Measurements from ENCODE around the gene FFAR2. TPM values are rescaled to one million over a fixed set of nuclear protein-coding genes. Genes with fewer than 3 reads are reported as not detected.

FFAR2 gene
- total and polyA plus RNA-seq, 8 donors, result 0.35 to 1.4 (median 0.54) TPM; not detected in 4

- DNase-seq, result peak in 1 of 2 donors; percentile 43
- peaks cover 36 to 61% (median 47%) of the 10 kb centered on the region in 4 donors for H3K4me1 ChIP-seq
- no peaks in the 10 kb centered on the region for H3K36me3 ChIP-seq
- intact Hi-C loops (cut with DNase I; ENCODE audit: low total_unique reads), result no loop called here
- no peaks in the 10 kb centered on the region for H3K9me3 ChIP-seq
- WGBS, 5 donors, result 35 to 51% (median 40%) methylated on average over 5 of the region's 5 CpGs
- H3K27ac ChIP-seq, result no peak overlapping the region
- TF ChIP-seq CTCF (IDR thresholded peaks at IDR 0.05) (no peak), POLR2AphosphoS5 (IDR thresholded peaks at IDR 0.05) (no peak), EP300 (IDR thresholded peaks at IDR 0.05) (no peak), POLR2A (IDR thresholded peaks at IDR 0.05) (no peak)
- H3K27me3 ChIP-seq, result no peaks in the 10 kb centered on the region
- no peak overlapping the region for H3K4me3 ChIP-seq
These were observed 9.5 kb upstream of the FFAR2 start for GRCh38 chr19:35438527-35438926.

GRCh38 chr19:35439921-35440320, 8.1 kb upstream of the FFAR2 start:
- TF ChIP-seq POLR2A (IDR thresholded peaks at IDR 0.05), result no peak
- intact Hi-C loops (cut with DNase I; ENCODE audit: low total_unique reads), result no loop called here
- no peaks in the 10 kb centered on the region for H3K9me3 ChIP-seq
- no peaks in the 10 kb centered on the region for H3K36me3 ChIP-seq
- DNase-seq, result no peak
- H3K4me1 ChIP-seq, result peaks cover 31 to 47% (median 37%) of the 10 kb centered on the region in 4 donors
- WGBS, 5 donors, result 83 to 92% (median 88%) methylated on average over 6 of the region's 6 CpGs
- no peak overlapping the region for H3K4me3 ChIP-seq
- H3K27ac ChIP-seq, result no peak overlapping the region
- H3K27me3 ChIP-seq, result no peaks in the 10 kb centered on the region

- WGBS, 5 donors, result 22 to 78% (median 67%) methylated on average over 7 of the region's 7 CpGs
- Histone ChIP-seq H3K27ac (peak overlapping the region in 1 of 5 donors; percentile 23), H3K36me3 (no peaks in the 10 kb centered on the region), H3K4me3 (no peak overlapping the region), H3K27me3 (no peaks in the 10 kb centered on the region), H3K4me1 (peaks cover 14 to 31% (median 15%) of the 10 kb centered on the region in 4 donors), H3K9me3 (no peaks in the 10 kb centered on the region)
- intact Hi-C loops (cut with DNase I; ENCODE audit: low total_unique reads), result no loop called here
- no peak for TF ChIP-seq CTCF (IDR thresholded peaks at IDR 0.05)
- TF ChIP-seq POLR2A (IDR thresholded peaks at IDR 0.05), result no peak
- TF ChIP-seq EP300 (IDR thresholded peaks at IDR 0.05), result no peak
- TF ChIP-seq POLR2AphosphoS5 (IDR thresholded peaks at IDR 0.05), result no peak
- no peak for DNase-seq
These were observed 6.0 kb upstream of the FFAR2 start for GRCh38 chr19:35442091-35442490.

- Histone ChIP-seq H3K27me3 (peaks cover 0 to 3% (median 2%) of the 10 kb centered on the region in 3 donors), H3K4me3 (no peak overlapping the region), H3K27ac (no peak overlapping the region), H3K9me3 (no peaks in the 10 kb centered on the region), H3K4me1 (peaks cover 0 to 37% (median 10%) of the 10 kb centered on the region in 4 donors), H3K36me3 (no peaks in the 10 kb centered on the region)
- TF ChIP-seq POLR2A (IDR thresholded peaks at IDR 0.05) (no peak), EP300 (IDR thresholded peaks at IDR 0.05) (no peak), CTCF (IDR thresholded peaks at IDR 0.05) (no peak), POLR2AphosphoS5 (IDR thresholded peaks at IDR 0.05) (no peak)
- no peak for DNase-seq
- 73 to 91% (median 85%) methylated on average over 1 of the region's 1 CpG for WGBS, 5 donors
- intact Hi-C loops (cut with DNase I; ENCODE audit: low total_unique reads), result no loop called here
These were observed 3.3 kb upstream of the FFAR2 start for GRCh38 chr19:35444735-35445134.

GRCh38 chr19:35445826-35446593, 2.0 kb upstream of the FFAR2 start:
- intact Hi-C loops (cut with DNase I; ENCODE audit: low total_unique reads), result no loop called here
- 70 to 88% (median 83%) methylated on average over 21 of the region's 21 CpGs for WGBS, 5 donors
- no peak for TF ChIP-seq EP300 (IDR thresholded peaks at IDR 0.05)
- TF ChIP-seq POLR2A (IDR thresholded peaks at IDR 0.05), result no peak
- TF ChIP-seq CTCF (IDR thresholded peaks at IDR 0.05), result no peak
- no peak for TF ChIP-seq POLR2AphosphoS5 (IDR thresholded peaks at IDR 0.05)

More at GRCh38 chr19:35445826-35446593, 2.0 kb upstream of the FFAR2 start:
- Histone ChIP-seq H3K9me3 (no peaks in the 10 kb centered on the region), H3K27me3 (peaks cover 0 to 11% (median 3%) of the 10 kb centered on the region in 3 donors), H3K4me3 (no peak overlapping the region), H3K4me1 (peaks cover 0 to 48% (median 16%) of the 10 kb centered on the region in 4 donors), H3K36me3 (no peaks in the 10 kb centered on the region), H3K27ac (peak overlapping the region in 1 of 5 donors; percentile 20)
- DNase-seq, result no peak
